Hematopoietic multipotent progenitor cell treated with erythropoietin and hydrocortisone succinate and interleukin-3 and kit ligand, for 6 days (in vitro differentiated cells): ENCODE measurements around the gene MCL1.
"Not testable (repeated sequence)": the region's sequence is repeated elsewhere in the genome, so short reads cannot be mapped to it uniquely, and the experiment has no call there.

Experiments used
- DNase-seq: peaks from one replicate; pipeline ENCODE4 v3.0.0-alpha.2; 2015

MCL1 gene

DNA sequence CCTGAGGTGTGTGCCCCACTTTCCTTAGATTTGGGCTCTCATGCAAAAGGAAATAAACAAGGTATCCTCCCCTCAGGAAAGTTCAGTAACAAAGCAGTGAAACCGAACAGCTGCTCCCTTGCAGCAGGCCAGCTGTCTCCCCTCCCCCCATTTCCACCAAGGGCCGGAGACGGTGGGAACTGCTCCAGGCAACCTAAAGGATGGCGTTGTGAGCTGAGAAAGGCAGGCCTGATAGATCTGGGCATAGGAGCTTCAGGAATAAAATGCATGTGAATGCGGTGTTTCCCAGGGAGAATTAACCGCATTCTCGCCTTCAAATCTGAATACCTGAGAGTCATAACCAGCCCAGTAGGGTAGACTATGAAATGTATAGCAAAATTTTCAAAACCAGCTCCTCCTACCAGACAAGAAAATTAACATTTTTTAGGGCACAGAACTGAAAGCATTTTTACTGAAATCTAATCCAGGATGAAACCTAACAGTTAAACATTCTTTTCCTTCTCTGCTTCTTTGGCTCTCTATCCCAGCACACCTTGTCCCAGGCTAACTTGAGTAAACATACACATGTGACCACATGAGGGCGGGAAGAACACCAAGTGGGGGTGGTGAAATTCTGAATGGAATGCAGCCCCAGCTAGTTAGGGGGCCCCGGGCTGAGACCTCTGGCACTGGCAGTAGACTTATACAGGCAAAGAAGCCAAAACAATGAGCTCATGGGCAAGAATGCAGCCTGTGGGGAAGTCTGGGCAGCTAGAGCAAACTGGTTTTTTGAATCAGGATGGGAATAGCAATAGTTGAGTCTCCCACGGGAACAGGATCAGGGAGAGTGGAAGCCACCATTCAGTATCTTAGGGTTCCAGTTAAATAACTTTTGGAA, 11.5 kb downstream of the MCL1 start:
- DNase-seq: peak; percentile 50

DNA sequence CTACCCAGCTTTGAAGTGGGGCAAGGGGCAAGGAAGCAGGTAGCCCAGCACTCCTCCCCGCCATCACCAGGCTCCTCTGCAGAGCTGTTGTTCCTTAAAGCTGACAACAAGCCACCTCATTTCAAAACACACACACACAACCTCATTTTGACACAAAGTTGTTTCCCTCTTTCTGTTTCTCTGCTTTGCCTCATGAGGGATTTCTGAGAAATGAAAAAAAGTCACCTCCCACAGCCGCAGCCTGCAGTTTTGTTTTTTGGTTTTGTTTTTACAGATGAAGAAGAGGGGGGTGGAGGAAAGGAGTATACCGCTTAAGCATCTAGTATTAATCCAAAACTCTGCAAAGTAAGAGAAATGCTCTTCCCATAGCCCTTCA, 12.1 kb downstream of the MCL1 start:
- peak; percentile 66 for DNase-seq

DNA sequence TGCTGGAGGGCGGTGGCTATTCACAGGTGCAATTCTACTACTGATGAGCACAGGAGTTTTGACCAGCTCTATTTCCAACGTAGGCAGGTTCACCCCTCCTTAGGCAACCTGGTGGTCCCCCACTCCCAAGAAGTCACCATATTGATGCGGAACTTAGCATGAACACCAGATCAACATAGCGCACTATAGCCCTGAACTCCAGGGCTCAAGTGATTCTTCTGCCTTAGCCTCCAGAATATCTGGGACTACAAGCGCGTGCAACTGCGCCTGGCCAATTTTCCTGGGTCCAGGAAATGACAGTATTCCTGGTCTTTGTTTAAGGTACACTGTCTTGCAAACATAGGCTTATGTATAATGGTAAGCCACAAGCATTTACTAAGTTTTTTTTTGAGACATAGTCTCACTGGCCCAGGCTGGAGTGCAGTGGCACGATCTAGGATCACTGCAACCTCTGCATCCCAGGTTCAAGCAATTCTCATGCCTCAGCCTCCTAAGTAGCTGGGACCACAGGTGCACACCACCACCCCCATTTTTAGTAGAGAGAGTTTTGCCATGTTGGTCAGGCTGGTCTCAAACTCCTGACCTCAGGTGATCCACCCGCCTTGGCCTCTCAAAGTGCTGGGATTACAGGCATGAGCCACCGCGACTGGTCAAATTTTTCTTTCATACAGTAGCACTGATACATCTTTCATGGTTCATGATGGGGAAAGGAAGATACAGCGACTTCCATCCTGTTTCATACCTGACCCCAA, 12.6 kb downstream of the MCL1 start:
- DNase-seq: no peak

DNA sequence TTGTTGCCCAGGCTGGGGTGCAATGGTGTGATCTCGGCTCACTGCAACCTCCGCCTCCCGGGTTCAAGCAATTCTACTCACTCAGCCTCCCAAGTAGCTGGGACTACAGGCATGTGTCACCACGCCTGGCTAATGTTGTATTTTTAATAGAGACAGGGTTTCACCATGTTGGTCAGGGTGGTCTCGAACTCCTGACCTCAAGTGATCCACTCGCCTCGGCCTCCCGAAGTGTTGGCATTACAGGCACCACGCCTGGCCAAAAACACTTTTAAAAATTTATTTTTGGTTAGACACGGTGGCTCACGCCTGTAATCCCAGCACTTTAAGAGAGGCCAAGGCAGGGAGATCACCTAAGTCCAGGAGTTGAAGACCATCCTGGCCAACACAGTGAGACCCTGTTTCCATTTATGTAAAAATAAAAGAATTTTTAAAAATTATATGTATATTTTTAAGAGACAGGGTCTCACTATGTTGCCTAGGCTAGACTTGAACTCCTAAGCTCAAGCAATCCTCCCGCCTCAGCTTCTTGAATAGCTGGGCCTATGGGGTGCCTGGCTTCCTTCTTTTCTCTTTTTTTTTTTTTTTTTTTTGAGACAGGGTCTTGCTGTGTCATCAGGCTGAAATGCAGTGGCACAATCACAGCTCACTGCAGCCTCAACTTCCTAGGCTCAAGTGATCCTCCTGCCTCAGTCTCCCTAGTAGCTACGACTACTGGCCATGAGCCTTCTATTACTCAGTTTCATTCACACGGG, 14.0 kb downstream of the MCL1 start:
- not testable (repeated sequence) for DNase-seq

DNA sequence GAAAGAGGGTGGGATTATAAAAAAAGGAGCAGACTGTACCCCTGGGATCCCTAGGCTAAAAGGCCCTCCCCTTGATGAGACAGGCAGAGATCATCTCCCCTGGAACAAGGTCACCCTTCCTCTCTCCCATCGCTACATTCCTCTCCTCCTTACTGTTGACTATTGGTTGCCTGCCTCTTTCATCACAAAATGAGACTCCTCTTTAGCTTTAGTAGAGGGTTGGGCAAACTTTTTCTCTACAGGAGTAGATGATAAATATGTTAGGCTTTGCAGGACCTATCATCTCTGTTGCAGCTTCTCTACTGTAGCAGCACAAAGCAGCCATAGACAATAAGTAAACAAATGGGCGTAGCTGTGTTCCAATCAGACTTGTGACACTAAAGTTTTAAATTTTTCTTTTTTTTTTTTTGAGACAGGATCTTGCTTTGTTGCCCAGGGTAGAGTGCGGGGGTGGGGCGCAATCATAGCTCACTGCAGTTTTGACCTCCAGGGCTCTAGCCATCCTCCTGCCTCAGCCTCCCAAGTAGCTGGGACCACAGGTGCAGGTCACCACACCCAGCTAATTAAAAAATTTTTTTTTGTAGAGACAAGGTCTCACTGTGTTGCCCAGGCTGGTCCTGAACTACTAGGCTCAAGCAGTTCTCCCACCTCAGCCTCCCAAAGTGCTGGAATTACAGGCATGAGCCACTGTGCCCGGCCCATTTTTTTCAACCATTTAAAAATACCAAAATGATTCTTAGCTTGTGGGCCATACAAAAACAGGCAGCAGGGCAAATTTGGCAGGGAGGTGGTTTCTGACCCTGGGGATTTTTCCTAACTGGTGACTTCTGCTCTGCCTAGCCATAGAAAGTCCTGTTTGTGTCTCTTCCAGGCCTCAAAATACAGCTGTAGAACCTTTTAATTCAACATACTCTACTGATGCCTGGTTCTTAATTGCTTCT, 15.1 kb downstream of the MCL1 start:
- peak; percentile 44 for DNase-seq

DNA sequence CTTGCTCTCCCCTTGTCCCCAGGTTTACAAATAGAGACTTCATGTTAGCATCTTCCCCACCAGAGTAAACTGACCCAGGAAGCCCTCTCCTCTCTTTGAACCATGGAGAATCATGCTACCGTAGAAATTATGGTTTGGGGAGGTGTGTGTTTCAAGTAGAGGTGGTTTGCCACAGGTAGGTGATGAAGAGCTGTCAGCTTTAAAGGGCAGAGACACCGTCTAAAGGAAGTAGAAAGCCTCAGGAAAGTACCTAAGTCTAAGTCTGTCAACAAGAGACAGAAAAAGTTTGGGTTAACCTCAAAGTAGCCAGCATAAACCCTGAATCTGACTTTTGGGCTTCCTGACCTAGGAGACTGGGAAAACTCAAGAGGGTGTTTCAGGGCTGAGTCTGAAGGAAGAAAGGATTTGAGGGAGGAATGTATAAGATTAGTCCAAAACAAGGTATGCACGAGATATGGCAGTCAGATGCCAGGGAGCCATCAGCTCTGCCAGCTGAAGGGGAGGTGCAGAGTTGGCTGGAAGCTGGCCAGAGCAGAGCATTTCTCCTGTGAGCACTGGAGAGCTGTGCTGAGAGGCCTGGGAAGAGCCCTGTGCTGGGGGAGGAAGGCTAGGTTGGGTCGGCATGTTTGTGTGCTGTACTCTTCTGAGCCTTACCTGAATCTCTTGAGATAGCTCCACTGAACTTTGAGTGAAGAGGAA, 15.9 kb downstream of the MCL1 start:
- DNase-seq: peak; percentile 86

DNA sequence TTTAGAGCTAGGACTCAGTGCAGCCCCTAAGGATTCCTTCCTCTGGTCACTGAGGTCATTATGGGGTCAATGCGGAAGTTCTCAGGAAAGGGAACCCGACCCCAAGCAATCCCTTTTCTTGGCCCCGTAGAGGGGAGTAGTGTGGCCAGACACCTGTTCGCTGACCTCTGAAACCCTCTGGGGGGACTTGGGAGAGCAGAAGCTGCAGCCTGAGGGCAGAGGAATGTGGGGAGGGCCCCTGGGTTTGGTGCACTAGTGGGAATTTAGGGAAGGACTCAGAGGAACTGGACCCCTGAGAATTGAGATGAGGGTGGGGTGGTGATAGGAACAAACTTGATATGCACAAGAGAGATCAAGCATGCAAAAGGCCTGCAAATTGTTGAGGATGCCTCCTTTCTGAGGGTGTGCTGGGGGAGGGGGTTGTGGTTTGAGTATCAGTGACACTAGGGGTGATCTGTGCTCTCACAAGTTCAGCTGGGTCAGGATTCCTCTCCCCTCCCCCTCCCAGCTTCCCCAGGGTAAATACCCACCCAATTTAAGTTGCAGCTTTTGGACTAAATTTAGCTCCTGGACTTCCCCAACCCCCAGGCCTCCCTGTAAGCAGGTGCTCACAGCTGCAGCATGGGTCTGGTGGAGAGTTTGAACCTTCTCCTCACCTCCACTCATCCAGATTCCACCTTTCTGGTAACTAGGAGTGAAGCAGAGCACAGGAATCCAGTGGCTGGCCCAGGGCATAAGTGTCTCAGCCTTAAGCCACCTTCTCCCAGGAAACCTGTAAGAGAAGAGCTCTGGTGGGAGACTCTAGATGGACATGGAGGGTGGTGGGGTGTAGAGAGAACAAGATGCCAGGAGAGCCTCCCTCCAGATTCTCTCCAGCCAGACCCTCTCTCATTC, 16.7 kb downstream of the MCL1 start:
- DNase-seq: peak; percentile 72

DNA sequence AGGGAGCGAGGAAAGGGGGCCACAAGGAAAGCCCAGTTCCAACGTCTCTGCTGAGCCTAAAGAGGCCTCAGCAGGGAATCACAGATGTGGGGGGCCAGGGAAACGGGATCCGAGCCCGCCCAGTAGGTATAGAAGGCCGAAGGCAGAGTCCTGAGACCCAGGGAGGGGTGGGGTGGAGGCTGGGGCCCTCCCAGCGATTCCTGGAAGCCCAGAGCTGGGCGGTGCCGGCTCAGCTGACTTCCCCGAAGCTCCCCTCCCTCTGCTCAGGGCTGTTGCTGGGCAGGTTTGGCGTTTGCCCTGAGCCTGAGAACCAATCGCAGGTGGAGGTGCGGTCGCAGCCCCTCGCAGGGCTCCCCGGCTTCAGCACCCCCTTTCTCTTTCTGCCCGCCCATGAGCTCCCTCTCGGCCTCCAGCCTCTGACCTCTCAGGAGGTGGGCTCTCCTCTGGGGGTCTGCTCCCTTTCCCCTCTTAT, 17.4 kb downstream of the MCL1 start:
- peak; percentile 96 for DNase-seq

DNA sequence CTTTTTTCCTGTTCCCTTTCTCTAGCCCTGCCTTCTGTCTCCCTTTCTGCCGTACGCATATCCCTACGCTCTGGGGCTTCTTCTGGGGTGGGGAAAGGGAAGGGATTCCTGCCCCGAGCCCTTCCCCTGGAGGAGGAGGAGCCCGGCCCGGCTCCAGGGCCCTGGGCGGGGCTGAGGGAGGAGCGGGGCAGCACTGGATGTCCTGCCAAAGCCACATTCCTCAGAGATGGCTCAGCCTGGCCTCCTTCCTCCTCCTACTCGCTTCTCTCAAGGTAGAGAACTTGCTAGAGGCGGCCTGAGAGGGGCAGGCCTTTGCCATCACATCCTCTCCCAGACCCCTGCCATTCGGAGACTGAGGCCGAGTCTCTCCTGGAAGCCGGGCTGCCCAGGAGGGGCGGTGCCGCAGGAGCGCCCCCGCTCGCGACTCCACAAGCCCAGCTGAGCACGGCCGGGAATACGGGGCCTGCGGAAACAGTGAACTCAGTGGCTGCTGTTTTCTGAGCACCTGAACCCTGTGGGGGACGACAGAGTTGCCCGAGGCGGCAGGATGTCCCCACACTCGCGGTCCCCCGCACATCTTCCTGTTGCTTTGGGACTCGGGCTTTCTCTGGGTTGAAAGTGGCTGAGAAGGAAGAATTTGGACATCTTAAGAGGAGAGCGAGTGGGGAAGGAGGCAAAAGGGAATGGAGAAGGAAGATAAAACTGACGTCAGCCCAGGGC, 18.0 kb downstream of the MCL1 start:
- DNase-seq: peak; percentile 84

DNA sequence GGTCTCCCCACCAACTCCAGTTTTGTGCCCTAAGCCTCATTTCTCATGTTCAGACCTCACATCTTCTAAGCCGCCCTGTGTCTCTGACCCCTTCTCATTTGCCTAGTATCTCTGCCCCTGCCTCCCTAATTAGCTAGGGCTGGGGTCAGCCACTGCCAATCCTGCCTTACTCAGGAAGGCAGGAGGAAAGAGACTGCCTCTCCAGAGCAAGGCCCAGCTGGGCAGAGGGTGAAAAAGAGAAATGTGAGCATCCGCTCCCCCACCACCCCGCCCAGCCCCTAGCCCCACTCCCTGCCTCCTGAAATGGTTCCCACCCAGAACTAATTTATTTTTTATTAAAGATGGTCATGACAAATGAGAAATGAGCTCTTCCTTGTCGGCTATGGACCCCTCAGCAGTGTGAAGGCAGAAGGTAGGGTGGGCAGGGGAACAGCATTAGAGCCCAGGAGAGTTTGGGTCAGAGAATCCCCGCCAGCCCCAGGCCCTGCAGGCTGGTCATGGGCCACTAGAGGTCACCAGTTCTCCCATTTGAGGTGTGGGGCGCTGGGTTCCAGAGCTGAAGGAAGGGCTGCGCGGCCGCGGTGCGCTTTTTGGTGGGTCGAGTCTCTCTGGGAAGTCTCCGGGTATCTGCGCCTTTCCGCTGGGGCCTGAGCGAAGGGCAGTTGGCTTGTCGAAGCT, 18.7 kb downstream of the MCL1 start:
- DNase-seq: peak; percentile 95

DNA sequence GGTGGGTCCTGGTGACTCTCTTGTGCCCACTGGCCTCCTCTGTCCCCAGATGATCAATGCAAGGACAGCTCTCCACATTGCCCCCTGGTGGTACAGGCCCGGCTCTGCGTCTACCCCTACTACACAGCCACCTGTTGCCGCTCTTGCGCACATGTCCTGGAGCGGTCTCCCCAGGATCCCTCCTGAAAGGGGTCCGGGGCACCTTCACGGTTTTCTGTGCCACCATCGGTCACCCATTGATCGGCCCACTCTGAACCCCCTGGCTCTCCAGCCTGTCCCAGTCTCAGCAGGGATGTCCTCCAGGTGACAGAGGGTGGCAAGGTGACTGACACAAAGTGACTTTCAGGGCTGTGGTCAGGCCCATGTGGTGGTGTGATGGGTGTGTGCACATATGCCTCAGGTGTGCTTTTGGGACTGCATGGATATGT, 19.4 kb downstream of the MCL1 start:
- DNase-seq: peak; percentile 89

DNA sequence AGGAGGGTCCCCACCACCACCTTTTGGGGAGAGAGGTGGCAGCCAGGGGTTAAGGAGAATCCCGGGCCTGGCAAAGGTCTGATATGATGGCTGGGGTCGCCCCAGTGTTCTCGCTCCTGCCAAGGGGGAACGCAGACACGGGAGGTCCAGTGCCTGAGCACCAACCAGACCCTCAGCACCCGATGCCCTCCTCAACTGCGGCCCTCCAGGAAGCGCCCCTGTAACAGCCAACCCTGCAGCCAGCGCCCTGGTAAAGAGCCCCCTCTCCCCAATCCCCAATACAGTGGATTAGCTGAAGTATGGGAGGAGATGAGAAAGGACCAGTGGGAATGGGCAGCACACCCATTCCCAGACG, 19.8 kb downstream of the MCL1 start:
- DNase-seq: no peak

DNA sequence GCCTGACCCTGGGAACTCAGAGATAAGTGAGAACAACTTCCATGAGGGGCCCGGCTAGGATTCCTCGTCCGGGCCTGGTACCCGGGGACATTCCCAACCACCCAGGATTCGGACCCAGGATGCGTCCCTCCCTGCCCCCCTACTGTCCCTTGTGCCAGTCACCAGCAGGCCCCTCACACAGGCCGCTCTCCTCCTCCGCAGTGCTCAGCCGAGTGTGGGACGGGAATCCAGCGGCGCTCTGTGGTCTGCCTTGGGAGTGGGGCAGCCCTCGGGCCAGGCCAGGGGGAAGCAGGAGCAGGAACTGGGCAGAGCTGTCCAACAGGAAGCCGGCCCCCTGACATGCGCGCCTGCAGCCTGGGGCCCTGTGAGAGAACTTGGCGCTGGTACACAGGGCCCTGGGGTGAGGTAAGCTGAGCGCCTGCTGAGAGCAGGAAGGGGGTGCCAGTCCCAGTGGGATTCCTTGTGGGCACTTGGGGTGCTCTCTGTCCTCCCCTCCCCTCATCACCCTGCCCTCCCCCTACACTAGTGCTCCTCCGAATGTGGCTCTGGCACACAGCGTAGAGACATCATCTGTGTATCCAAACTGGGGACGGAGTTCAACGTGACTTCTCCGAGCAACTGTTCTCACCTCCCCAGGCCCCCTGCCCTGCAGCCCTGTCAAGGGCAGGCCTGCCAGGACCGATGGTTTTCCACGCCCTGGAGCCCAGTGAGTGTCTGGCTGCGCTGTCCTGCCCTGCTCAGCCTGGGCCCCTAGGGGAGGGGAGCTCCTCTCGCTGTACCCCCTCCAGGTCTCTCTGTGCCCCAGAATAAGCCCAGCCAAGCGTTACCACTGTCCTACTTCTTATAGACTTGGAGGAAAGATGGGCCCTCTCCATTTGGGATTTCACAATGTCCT, 20.4 kb downstream of the MCL1 start:
- DNase-seq: no peak

DNA sequence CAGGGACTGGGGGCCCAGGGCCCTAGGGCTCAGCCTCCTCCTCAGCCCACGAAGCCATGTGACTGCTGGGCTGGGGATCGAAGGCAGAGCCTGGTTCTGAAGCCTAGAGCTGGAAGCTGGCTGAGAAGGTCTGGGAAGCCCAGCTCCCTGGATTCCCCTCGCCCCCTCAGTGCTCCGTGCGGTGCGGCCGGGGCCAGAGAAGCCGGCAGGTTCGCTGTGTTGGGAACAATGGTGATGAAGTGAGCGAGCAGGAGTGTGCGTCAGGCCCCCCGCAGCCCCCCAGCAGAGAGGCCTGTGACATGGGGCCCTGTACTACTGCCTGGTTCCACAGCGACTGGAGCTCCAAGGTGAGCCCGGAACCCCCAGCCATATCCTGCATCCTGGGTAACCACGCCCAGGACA, 21.1 kb downstream of the MCL1 start:
- DNase-seq: no peak

DNA sequence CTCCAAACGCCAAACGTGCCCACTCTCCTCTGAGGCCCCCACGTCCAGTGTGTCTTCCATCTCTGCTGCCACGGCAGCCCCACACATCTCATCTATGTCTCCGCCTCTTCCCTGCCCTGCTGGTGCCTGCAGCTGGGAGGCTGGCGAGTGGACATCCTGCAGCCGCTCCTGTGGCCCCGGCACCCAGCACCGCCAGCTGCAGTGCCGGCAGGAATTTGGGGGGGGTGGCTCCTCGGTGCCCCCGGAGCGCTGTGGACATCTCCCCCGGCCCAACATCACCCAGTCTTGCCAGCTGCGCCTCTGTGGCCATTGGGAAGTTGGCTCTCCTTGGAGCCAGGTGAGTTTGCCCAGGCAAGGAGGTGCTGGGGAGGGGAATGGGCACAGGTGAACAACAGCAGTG, 21.6 kb downstream of the MCL1 start:
- DNase-seq: no peak

DNA sequence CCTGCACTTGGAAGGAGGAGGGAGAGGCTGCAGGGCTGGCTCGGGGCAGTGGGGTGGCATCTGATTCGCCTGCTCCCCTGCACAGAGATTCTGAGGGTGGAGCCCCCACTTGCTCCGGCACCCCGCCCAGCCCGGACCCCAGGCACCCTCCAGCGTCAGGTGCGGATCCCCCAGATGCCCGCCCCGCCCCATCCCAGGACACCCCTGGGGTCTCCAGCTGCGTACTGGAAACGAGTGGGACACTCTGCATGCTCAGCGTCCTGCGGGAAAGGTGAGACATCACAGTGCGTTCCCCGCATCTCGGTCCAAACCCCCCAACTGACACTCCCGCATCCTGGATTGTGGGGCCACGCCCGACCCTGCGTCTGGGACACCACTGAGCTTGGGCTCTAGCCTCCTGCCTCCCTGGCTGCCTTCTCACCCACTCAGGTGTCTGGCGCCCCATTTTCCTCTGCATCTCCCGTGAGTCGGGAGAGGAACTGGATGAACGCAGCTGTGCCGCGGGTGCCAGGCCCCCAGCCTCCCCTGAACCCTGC, 22.3 kb downstream of the MCL1 start:
- DNase-seq: no peak

DNA sequence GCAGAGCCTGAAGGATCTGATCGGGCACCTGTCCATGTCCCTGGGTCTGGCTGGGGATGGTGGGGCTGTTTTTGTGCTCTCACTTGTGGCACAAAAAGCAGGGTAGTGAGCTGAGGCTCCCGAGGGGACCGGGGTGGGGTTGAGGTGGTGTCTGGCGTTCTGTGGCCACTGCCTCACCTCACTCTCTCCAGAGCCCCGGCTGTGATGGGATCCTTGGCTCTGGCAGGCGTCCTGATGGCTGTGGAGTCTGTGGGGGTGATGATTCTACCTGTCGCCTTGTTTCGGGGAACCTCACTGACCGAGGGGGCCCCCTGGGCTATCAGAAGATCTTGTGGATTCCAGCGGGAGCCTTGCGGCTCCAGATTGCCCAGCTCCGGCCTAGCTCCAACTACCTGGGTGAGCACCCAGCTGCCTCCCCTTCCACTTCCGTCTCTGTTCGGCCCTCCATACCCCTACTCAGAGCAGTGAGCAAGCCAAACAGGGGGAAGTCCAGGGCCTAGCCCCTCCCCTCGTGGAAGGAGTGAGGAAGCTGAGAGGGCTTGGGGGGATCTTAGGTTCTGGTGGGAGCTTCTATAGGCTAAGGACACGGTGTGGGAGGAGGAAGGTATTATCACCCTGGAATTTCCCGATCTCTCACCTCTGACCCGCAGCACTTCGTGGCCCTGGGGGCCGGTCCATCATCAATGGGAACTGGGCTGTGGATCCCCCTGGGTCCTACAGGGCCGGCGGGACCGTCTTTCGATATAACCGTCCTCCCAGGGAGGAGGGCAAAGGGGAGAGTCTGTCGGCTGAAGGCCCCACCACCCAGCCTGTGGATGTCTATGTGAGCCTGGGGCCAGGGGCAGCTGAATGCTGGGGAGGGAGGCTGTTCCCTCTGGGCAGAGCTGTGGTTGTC, 23.2 kb downstream of the MCL1 start:
- no peak for DNase-seq
